ENCODE measurements around the gene CTIF. TPM values are rescaled to one million over a fixed set of nuclear protein-coding genes. Genes with fewer than 3 reads are reported as not detected.

The CTIF gene
- total RNA-seq, 1 donor from 2014 or later = 51.5 TPM

DNA sequence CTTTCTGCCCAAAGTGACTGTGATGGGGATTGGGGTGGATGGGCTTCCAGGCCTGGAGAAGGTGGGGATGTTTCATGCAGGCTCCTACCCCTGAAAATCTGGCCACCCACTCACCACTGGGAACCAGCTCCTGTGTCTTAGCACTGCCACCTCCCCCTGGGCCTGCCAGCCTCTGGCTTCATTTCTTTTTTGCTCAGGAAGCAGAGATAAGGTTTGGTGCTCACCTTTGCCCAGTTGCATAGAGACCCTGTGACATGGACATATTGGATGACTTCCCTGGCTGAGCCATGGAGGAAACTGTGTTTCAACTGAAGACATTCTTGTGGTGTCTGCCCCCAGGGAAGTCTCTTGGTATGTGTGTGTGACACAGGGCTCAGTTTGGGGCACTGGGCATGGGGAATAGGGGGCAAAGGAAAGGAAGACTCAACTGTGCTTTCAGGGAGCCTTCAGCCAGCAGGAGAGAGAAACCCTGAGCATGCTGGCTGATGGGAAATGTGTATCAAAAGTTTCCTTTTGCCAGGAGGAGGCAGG lies 16.7 kb downstream of the CTIF start:
- Mint-ChIP-seq H3K27ac (ENCODE audit: unreplicated experiment) (no peak overlapping the region), H3K9me3 (ENCODE audit: unreplicated experiment) (no peaks in the 10 kb centered on the region), H3K36me3 (ENCODE audit: low read depth, unreplicated experiment) (peaks cover 17% of the 10 kb centered on the region)

DNA sequence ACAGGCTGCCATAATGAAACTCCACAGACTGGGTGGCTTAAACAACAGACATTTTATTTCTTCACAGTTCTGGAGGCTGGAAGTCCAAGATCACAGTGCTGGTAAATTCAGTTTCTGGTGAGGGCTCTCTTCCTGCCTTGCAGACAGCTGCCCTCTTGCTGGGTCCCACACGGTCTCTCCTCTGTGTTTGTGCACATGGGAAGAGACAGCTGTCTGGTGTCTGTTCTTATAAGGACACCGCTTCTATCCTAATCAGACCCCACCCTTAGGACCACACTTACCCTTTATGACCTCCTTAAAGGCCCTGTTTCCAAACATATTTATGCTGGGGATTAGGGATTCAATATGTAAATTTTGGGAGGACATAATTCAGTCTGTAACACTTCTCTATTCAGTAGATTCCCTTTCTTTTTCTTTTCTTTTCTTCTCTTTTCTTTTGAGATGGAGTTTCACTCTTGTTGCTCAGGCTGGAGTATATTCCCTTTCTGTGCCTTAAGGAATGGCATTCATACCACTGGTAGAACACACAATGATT lies 18.9 kb downstream of the CTIF start:
- Mint-ChIP-seq H3K36me3 (ENCODE audit: low read depth, unreplicated experiment) (peaks cover 12% of the 10 kb centered on the region), H3K27me3 (ENCODE audit: unreplicated experiment) (no peaks in the 10 kb centered on the region), H3K27ac (ENCODE audit: unreplicated experiment) (no peak overlapping the region), H3K9me3 (ENCODE audit: unreplicated experiment) (no peaks in the 10 kb centered on the region), H3K4me3 (ENCODE audit: unreplicated experiment) (no peak overlapping the region), H3K4me1 (ENCODE audit: unreplicated experiment) (no peaks in the 10 kb centered on the region)
- TF ChIP-seq, protein P1, sequence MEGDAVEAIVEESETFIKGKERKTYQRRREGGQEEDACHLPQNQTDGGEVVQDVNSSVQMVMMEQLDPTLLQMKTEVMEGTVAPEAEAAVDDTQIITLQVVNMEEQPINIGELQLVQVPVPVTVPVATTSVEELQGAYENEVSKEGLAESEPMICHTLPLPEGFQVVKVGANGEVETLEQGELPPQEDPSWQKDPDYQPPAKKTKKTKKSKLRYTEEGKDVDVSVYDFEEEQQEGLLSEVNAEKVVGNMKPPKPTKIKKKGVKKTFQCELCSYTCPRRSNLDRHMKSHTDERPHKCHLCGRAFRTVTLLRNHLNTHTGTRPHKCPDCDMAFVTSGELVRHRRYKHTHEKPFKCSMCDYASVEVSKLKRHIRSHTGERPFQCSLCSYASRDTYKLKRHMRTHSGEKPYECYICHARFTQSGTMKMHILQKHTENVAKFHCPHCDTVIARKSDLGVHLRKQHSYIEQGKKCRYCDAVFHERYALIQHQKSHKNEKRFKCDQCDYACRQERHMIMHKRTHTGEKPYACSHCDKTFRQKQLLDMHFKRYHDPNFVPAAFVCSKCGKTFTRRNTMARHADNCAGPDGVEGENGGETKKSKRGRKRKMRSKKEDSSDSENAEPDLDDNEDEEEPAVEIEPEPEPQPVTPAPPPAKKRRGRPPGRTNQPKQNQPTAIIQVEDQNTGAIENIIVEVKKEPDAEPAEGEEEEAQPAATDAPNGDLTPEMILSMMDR (IDR thresholded peaks at IDR 0.05; ENCODE audit: unreplicated experiment) = no peak
- DNase-seq (ENCODE audit: low spot score) = no peak

More for the DNA sequence above, 16.7 kb downstream of the CTIF start:
- H3K4me1 Mint-ChIP-seq (ENCODE audit: unreplicated experiment) = peaks cover 3% of the 10 kb centered on the region
- no peak for DNase-seq (ENCODE audit: low spot score)
- peaks cover 1% of the 10 kb centered on the region for H3K27me3 Mint-ChIP-seq (ENCODE audit: unreplicated experiment)
- no peak overlapping the region for H3K4me3 Mint-ChIP-seq (ENCODE audit: unreplicated experiment)
- TF ChIP-seq, protein P1 (IDR thresholded peaks at IDR 0.05; ENCODE audit: unreplicated experiment) = no peak

DNA sequence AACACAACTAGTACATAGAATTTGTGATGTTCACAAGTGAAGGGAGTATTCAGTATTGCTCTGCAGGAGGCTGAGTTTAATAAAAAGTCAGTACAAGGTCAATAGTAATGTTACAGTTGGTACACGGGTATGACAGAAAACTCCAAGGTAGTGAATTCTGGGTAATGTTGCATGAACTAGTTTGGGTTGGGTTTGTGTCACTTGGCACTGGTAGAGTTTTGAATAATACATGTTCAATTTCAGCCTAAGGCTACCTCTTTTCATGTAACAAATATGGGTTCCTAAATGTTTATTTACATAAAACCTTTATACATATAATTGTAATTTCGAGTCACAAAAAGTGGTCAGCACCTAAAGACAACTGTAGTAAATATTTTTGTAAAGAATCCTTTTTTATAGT lies 19.4 kb downstream of the CTIF start:
- TF ChIP-seq, protein P1 (IDR thresholded peaks at IDR 0.05; ENCODE audit: unreplicated experiment) = no peak
- DNase-seq (ENCODE audit: low spot score) = no peak
- Mint-ChIP-seq H3K27me3 (ENCODE audit: unreplicated experiment) (no peaks in the 10 kb centered on the region), H3K9me3 (ENCODE audit: unreplicated experiment) (no peaks in the 10 kb centered on the region), H3K4me3 (ENCODE audit: unreplicated experiment) (no peak overlapping the region), H3K4me1 (ENCODE audit: unreplicated experiment) (peaks cover 2% of the 10 kb centered on the region), H3K36me3 (ENCODE audit: low read depth, unreplicated experiment) (peaks cover 12% of the 10 kb centered on the region), H3K27ac (ENCODE audit: unreplicated experiment) (no peak overlapping the region)

DNA sequence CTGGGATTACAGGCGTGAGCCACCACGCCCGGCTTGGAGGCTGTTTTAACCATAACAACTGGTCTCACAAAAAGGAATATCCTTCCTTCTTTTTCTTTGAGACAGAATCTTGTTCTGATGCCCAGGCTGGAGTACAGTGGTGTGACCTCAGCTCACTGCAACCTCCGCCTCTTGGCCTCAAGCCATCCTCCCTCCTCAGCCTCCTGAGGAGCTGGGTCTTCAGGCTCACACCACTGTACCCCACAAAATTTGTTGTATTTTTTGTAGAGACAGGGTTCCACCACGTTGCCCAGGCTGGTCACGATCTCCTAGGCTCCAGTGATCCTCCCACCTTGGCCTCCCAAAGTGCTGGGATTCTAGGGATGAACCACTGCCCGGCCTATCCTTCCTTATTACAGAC lies 21.7 kb downstream of the CTIF start:
- Mint-ChIP-seq H3K36me3 (ENCODE audit: low read depth, unreplicated experiment) (peaks cover 9% of the 10 kb centered on the region), H3K4me3 (ENCODE audit: unreplicated experiment) (no peak overlapping the region), H3K27ac (ENCODE audit: unreplicated experiment) (no peak overlapping the region), H3K9me3 (ENCODE audit: unreplicated experiment) (no peaks in the 10 kb centered on the region), H3K27me3 (ENCODE audit: unreplicated experiment) (no peaks in the 10 kb centered on the region), H3K4me1 (ENCODE audit: unreplicated experiment) (peaks cover 20% of the 10 kb centered on the region)
- DNase-seq (ENCODE audit: low spot score) = no peak
- TF ChIP-seq, protein P1 (IDR thresholded peaks at IDR 0.05; ENCODE audit: unreplicated experiment) = no peak

DNA sequence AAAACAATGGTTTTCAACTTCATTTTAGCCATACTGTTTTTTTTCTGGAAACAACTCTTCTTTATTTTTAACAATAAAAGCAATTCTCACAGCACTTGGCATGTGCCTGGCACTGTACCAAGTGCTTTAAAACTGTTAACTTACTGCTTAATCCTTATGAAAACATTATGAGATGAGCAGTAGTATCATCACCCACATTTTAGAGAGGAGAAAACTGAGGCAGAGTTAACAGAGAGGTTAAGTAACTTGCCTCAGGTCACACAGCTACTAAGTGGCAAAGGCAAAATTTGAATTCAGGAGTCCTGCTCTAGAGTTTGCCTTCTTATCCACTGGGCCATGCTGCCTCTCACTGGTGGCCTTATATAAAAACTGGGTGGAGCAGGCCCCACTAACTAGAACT lies 23.2 kb downstream of the CTIF start:
- DNase-seq (ENCODE audit: low spot score) = no peak
- H3K9me3 Mint-ChIP-seq (ENCODE audit: unreplicated experiment) = no peaks in the 10 kb centered on the region
- H3K27me3 Mint-ChIP-seq (ENCODE audit: unreplicated experiment) = peaks cover 2% of the 10 kb centered on the region
- no peak overlapping the region for H3K4me3 Mint-ChIP-seq (ENCODE audit: unreplicated experiment)
- TF ChIP-seq, protein P1 (IDR thresholded peaks at IDR 0.05; ENCODE audit: unreplicated experiment) = no peak
- peaks cover 20% of the 10 kb centered on the region for H3K4me1 Mint-ChIP-seq (ENCODE audit: unreplicated experiment)
- H3K36me3 Mint-ChIP-seq (ENCODE audit: low read depth, unreplicated experiment) = peaks cover 4% of the 10 kb centered on the region
- H3K27ac Mint-ChIP-seq (ENCODE audit: unreplicated experiment) = no peak overlapping the region
